Activated naive CD4-positive, alpha-beta T cell treated with Interleukin-2 at 50 U/mL for 16 hours (primary cell): Measurements from ENCODE around the gene PDE6C.

Source experiments
- DNase-seq: peaks from one replicate; pipeline ENCODE4 v3.0.0-alpha.2; 2020

Gene PDE6C

GRCh38 chr10:93595378-93596161, 16.8 kb upstream of the PDE6C start:
- no peak for DNase-seq

GRCh38 chr10:93596539-93596938, 15.8 kb upstream of the PDE6C start:
- no peak for DNase-seq

GRCh38 chr10:93597075-93597599, 15.2 kb upstream of the PDE6C start:
- no peak for DNase-seq

GRCh38 chr10:93598157-93598556, 14.2 kb upstream of the PDE6C start:
- DNase-seq: no peak

GRCh38 chr10:93599335-93599734, 13.0 kb upstream of the PDE6C start:
- DNase-seq: no peak

GRCh38 chr10:93599778-93600177, 12.6 kb upstream of the PDE6C start:
- no peak for DNase-seq

- no peak for DNase-seq
Measured at GRCh38 chr10:93600446-93601145, 11.7 kb upstream of the PDE6C start.

- no peak for DNase-seq
Measured at GRCh38 chr10:93601146-93601773, 11.1 kb upstream of the PDE6C start, which contains the start of gene RBP4. Gene RBP4 (minus strand): TSS chr10:93601235. CDS start chr10:93601028, 207 bp downstream.

- DNase-seq: no peak
Measured at GRCh38 chr10:93601774-93602162, 10.6 kb upstream of the PDE6C start.

- DNase-seq: no peak
Measured at GRCh38 chr10:93603023-93603422, 9.3 kb upstream of the PDE6C start.

GRCh38 chr10:93604146-93604545, 8.2 kb upstream of the PDE6C start:
- DNase-seq: no peak

- no peak for DNase-seq
Measured at GRCh38 chr10:93608421-93608820, 3.9 kb upstream of the PDE6C start.

- DNase-seq: no peak
Measured at GRCh38 chr10:93613126-93613525, 789 bp downstream of the PDE6C start.

GRCh38 chr10:93614101-93614825, 1.9 kb downstream of the PDE6C start:
- DNase-seq: no peak

GRCh38 chr10:93615576-93616235, 3.4 kb downstream of the PDE6C start:
- no peak for DNase-seq

GRCh38 chr10:93620925-93621324, 8.6 kb downstream of the PDE6C start:
- no peak for DNase-seq

GRCh38 chr10:93622942-93623341, 10.6 kb downstream of the PDE6C start:
- DNase-seq: no peak

- no peak for DNase-seq
Measured at GRCh38 chr10:93628858-93629257, 16.5 kb downstream of the PDE6C start.

GRCh38 chr10:93629647-93630305, 17.4 kb downstream of the PDE6C start:
- DNase-seq: no peak

GRCh38 chr10:93630625-93631557, 18.6 kb downstream of the PDE6C start:
- DNase-seq: no peak

- no peak for DNase-seq
Measured at GRCh38 chr10:93639791-93640190, 27.5 kb downstream of the PDE6C start.
